ENCODE data around the gene BICD1.

The BICD1 gene

DNA sequence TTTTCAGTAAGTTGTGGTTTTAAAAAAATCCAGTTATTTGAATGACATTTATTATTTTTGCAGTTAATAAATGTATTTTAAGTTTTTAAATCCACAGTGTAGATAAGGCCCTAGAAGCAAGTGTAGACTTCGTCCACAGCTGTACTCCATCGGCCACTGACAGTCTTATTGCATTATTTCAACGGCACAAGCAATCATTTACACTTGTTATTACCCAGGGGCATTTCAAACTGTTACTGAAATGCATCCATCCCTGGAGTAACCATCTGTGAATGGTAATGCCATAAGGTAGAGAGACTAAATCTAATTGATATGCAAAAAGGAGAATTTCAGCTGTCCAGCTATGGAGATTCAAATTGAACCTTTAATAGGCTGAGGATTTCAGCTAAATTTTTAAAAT is 48.4 kb downstream of the BICD1 start:
- Histone ChIP-seq H3K4me3 (replicated peaks; ENCODE audit: insufficient read depth, low read length) (no peak overlapping the region), H3K27me3 (ENCODE audit: insufficient read depth, poor library complexity, severe bottlenecking) (no peaks in the 10 kb centered on the region), H3K27ac (replicated peaks) (no peak overlapping the region)
- no peak for TF ChIP-seq POLR2AphosphoS5 (IDR thresholded peaks at IDR 0.05; ENCODE audit: low read depth)
- TF ChIP-seq SPI1 (IDR thresholded peaks at IDR 0.05; ENCODE audit: borderline replicate concordance, low read depth) = no peak
- no peak for TF ChIP-seq GABPA (IDR thresholded peaks at IDR 0.05; ENCODE audit: low read depth)
- TF ChIP-seq, protein P1, sequence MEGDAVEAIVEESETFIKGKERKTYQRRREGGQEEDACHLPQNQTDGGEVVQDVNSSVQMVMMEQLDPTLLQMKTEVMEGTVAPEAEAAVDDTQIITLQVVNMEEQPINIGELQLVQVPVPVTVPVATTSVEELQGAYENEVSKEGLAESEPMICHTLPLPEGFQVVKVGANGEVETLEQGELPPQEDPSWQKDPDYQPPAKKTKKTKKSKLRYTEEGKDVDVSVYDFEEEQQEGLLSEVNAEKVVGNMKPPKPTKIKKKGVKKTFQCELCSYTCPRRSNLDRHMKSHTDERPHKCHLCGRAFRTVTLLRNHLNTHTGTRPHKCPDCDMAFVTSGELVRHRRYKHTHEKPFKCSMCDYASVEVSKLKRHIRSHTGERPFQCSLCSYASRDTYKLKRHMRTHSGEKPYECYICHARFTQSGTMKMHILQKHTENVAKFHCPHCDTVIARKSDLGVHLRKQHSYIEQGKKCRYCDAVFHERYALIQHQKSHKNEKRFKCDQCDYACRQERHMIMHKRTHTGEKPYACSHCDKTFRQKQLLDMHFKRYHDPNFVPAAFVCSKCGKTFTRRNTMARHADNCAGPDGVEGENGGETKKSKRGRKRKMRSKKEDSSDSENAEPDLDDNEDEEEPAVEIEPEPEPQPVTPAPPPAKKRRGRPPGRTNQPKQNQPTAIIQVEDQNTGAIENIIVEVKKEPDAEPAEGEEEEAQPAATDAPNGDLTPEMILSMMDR (IDR thresholded peaks at IDR 0.05; ENCODE audit: insufficient read depth, low read length) = no peak
- TF ChIP-seq REST (IDR thresholded peaks at IDR 0.05; ENCODE audit: insufficient replicate concordance, low read depth) = no peak
- no peak for DNase-seq (ENCODE audit: low read depth in 1 of 2, low spot score in 1 of 2)

GRCh38 chr12:32155961-32156529 is 49.4 kb downstream of the BICD1 start:
- Histone ChIP-seq H3K4me3 (replicated peaks; ENCODE audit: insufficient read depth, low read length) (no peak overlapping the region), H3K27me3 (ENCODE audit: insufficient read depth, poor library complexity, severe bottlenecking) (no peaks in the 10 kb centered on the region), H3K27ac (replicated peaks) (no peak overlapping the region)
- no peak for TF ChIP-seq SPI1 (IDR thresholded peaks at IDR 0.05; ENCODE audit: borderline replicate concordance, low read depth)
- no peak for DNase-seq (ENCODE audit: low read depth in 1 of 2, low spot score in 1 of 2)

DNA sequence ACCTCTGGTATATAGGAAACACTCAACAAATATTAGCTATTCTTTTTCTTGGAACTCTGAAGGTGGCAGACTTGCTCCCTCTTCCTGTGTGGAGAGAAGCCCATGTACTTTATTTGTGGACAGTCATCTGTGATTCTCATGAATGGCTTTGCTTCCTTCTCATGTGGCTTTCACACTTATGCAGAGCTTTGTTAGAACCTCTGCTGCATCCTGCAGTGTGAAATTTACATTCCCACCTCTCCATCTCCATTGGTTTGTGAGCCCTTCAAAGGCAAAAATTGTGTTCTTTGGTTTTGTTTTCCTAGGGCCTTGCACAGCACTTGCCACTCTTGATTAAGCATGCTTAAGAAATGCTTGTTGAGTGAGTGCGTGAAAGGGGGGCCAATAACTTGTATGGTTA is 51.9 kb downstream of the BICD1 start:
- DNase-seq (ENCODE audit: low read depth in 1 of 2, low spot score in 1 of 2) = no peak
- Histone ChIP-seq H3K27me3 (ENCODE audit: insufficient read depth, poor library complexity, severe bottlenecking) (no peaks in the 10 kb centered on the region), H3K27ac (replicated peaks) (no peak overlapping the region), H3K4me3 (replicated peaks; ENCODE audit: insufficient read depth, low read length) (no peak overlapping the region)
- TF ChIP-seq GABPA (IDR thresholded peaks at IDR 0.05; ENCODE audit: low read depth) = no peak
- TF ChIP-seq REST (IDR thresholded peaks at IDR 0.05; ENCODE audit: insufficient replicate concordance, low read depth) = no peak
- TF ChIP-seq SPI1 (IDR thresholded peaks at IDR 0.05; ENCODE audit: borderline replicate concordance, low read depth) = no peak
- no peak for TF ChIP-seq POLR2AphosphoS5 (IDR thresholded peaks at IDR 0.05; ENCODE audit: low read depth)
- TF ChIP-seq, protein P1 (IDR thresholded peaks at IDR 0.05; ENCODE audit: insufficient read depth, low read length) = no peak

DNA sequence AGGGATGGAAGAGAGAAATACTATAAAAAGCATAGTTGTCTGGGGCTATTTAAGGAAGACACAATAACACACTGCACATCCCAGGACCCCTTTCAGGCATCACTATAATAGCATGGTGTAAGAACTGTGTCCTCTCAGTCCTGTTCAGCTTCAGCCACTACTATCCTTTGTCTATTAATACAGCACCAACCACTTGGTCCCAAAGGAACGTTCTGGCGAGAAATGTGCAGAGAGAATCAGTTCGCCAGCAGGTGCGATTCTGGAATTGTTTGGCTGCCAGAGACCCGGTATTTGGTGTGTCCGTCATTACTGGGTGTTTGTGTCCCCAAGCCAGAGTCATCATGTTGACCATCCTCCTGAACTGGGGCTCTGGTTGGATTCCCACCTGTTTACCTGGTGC is 52.7 kb downstream of the BICD1 start:
- H3K4me3 ChIP-seq (replicated peaks; ENCODE audit: insufficient read depth, low read length) = no peak overlapping the region

More for the DNA sequence above, 52.7 kb downstream of the BICD1 start:
- no peak for DNase-seq (ENCODE audit: low read depth in 1 of 2, low spot score in 1 of 2)
- no peak for TF ChIP-seq REST (IDR thresholded peaks at IDR 0.05; ENCODE audit: insufficient replicate concordance, low read depth)
- no peak for TF ChIP-seq POLR2AphosphoS5 (IDR thresholded peaks at IDR 0.05; ENCODE audit: low read depth)
- no peak for TF ChIP-seq GABPA (IDR thresholded peaks at IDR 0.05; ENCODE audit: low read depth)
- no peak for TF ChIP-seq SPI1 (IDR thresholded peaks at IDR 0.05; ENCODE audit: borderline replicate concordance, low read depth)
- TF ChIP-seq, protein P1 (IDR thresholded peaks at IDR 0.05; ENCODE audit: insufficient read depth, low read length) = no peak
- Histone ChIP-seq H3K27me3 (ENCODE audit: insufficient read depth, poor library complexity, severe bottlenecking) (no peaks in the 10 kb centered on the region), H3K27ac (replicated peaks) (no peak overlapping the region)

Data from HL-60 (cell line).